Fibroblast of the aortic adventitia (primary cell): ENCODE data around the gene FLVCR2. TPM values are rescaled to one million over a fixed set of nuclear protein-coding genes. Genes with fewer than 3 reads are reported as not detected.

ENCODE experiments used
- DNase-seq: peaks from one replicate; pipeline ENCODE4 v3.0.0-alpha.2; 2010; ENCODE audit warnings: low read depth
- H3K4me3 ChIP-seq: 2 replicates; pipeline ENCODE4 v1.5.1; 2011; ENCODE audit warnings: low read depth, mild to moderate bottlenecking, control low read depth, low read length, moderate library complexity
- total RNA-seq: library from RNA; depleted of rRNA; stranded (reverse); fragments of >200 nt; gene quantifications from 2 replicates; pipeline ENCODE4 v1.2.3, GENCODE V29; 2012; ENCODE audit warnings: low replicate concordance
- TF ChIP-seq, protein P1 (sequence below): IDR thresholded peaks from 2 replicates; pipeline ENCODE4 v1.5.1; 2011; ENCODE audit warnings: mild to moderate bottlenecking, low read length, control low read depth, inconsistent platforms; ENCODE audit not compliant: insufficient read depth

FLVCR2 gene
- total RNA-seq, 1 donor, result 0.90 TPM

GRCh38 chr14:75579882-75580281, 1.5 kb downstream of the FLVCR2 start:
- TF ChIP-seq, protein P1, sequence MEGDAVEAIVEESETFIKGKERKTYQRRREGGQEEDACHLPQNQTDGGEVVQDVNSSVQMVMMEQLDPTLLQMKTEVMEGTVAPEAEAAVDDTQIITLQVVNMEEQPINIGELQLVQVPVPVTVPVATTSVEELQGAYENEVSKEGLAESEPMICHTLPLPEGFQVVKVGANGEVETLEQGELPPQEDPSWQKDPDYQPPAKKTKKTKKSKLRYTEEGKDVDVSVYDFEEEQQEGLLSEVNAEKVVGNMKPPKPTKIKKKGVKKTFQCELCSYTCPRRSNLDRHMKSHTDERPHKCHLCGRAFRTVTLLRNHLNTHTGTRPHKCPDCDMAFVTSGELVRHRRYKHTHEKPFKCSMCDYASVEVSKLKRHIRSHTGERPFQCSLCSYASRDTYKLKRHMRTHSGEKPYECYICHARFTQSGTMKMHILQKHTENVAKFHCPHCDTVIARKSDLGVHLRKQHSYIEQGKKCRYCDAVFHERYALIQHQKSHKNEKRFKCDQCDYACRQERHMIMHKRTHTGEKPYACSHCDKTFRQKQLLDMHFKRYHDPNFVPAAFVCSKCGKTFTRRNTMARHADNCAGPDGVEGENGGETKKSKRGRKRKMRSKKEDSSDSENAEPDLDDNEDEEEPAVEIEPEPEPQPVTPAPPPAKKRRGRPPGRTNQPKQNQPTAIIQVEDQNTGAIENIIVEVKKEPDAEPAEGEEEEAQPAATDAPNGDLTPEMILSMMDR, result no peak
- H3K4me3 ChIP-seq, result no peak overlapping the region
- peak; percentile 20 for DNase-seq

DNA sequence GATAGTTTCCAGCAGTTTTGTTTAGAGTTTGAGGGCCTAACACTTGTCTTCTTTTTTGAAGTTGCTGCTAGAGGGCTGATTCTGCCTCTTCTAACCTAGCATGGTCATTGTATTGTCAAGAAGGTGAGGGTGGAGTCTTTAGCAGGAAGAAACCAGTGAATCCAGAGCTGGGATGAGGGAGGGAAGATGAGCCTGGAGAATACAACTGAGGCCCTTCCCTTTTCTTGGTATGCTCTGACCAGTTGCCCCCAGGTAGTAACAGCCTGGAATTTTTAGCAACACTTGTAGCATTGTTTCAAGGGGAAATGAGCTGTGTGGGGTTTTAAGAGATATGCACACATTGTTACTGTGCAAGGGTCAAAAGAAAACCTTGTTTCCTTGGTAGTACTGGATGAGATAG, 9.0 kb downstream of the FLVCR2 start:
- no peak overlapping the region for H3K4me3 ChIP-seq
- DNase-seq, result no peak
- TF ChIP-seq, protein P1, result no peak

DNA sequence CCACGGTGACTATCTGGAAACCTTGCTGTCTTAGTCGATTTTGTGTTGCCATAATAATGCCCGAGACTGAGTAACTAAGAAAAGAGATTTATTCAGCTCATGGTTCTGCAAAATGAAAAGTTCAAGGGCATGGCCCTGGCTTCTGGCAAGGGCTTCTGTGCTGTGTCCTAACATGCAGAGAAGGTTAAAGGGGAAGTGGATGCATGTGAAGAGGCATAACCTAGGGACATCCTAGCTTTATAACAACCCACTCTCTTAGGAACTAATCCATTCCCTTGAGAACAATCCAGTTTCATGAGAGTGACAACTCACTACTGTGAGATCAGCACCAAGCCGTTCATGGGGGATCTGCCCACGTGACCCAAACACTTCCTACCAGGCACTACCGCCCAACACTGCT, 11.5 kb downstream of the FLVCR2 start:
- no peak for DNase-seq
- TF ChIP-seq, protein P1, result no peak
- H3K4me3 ChIP-seq, result no peak overlapping the region

GRCh38 chr14:75591331-75591946, 13.0 kb downstream of the FLVCR2 start:
- TF ChIP-seq, protein P1, result no peak
- DNase-seq, result no peak
- H3K4me3 ChIP-seq, result no peak overlapping the region

- DNase-seq, result no peak
- H3K4me3 ChIP-seq, result no peak overlapping the region
- TF ChIP-seq, protein P1, result no peak
Measured at GRCh38 chr14:75591987-75592575, 13.7 kb downstream of the FLVCR2 start.

- TF ChIP-seq, protein P1, result no peak
- DNase-seq, result no peak
- H3K4me3 ChIP-seq, result no peak overlapping the region
Measured at GRCh38 chr14:75595226-75595625, 16.8 kb downstream of the FLVCR2 start.
